HepG2 (cell line): ENCODE measurements around the gene ABTB2. TPM values are rescaled to one million over a fixed set of nuclear protein-coding genes. Genes with fewer than 3 reads are reported as not detected.

Experiments
- NR2F2 ChIP-seq: IDR thresholded peaks from 2 replicates; pipeline ENCODE4 v1.6.1; 2012; ENCODE audit warnings: low read depth, inconsistent platforms, borderline replicate concordance
- RXRB ChIP-seq: IDR thresholded peaks from 2 replicates; pipeline ENCODE4 v1.6.1; 2016; ENCODE audit warnings: borderline replicate concordance, missing genetic modification reagents, missing compliant biosample characterization
- SATB2 ChIP-seq: sonication (generic); formaldehyde crosslinking; IDR thresholded peaks from 2 replicates; pipeline ENCODE4 v1.5.0; 2020; ENCODE audit warnings: missing genetic modification reagents
- ZNF33B ChIP-seq: sonication (generic); formaldehyde crosslinking; IDR thresholded peaks from 2 replicates; pipeline ENCODE4 v1.5.1; 2020; ENCODE audit warnings: mild to moderate bottlenecking, missing genetic modification reagents
- ZNF557 ChIP-seq: sonication (generic); formaldehyde crosslinking; IDR thresholded peaks from 2 replicates; pipeline ENCODE4 v1.4.0; 2020; ENCODE audit warnings: missing genetic modification reagents
- ZNF670 ChIP-seq: sonication (generic); formaldehyde crosslinking; IDR thresholded peaks from 2 replicates; pipeline ENCODE4 v1.8.0; 2022; ENCODE audit warnings: mild to moderate bottlenecking, missing genetic modification reagents, borderline replicate concordance
- ZNF737 ChIP-seq: sonication (generic); formaldehyde crosslinking; IDR thresholded peaks from 2 replicates; pipeline ENCODE4 v1.5.0; 2020; ENCODE audit warnings: missing genetic modification reagents, mild to moderate bottlenecking, borderline replicate concordance
- polyA plus RNA-seq, 8 experiments: library from polyadenylated mRNA; depleted of rRNA in 3 of 8; stranded (reverse) in 7 of 8; unstranded in 1 of 8; fragments of >200 nt; fragmentation: Illumina TruSeq in 4 of 8; extraction: Trizol in 4 of 8; gene quantifications; 2 replicates each; pipeline versions ENCODE4 v1.2.1 to v1.2.3, GENCODE V29; 2011 to 2016; ENCODE audit warnings: low read depth in 4 of 8, missing spikeins in 1 of 8, mixed read lengths in 1 of 8; ENCODE audit not compliant: insufficient read depth in 1 of 8
- total RNA-seq, 5 experiments: library from RNA; depleted of rRNA; stranded (reverse); fragments of >200 nt; fragmentation: Illumina TruSeq; extraction: Trizol; gene quantifications; 2 replicates each; pipeline ENCODE4 v1.2.3, GENCODE V29; 2016; ENCODE audit warnings: low read depth in 1 of 5
- TF ChIP-seq, protein P1 (sequence below): sonication (generic); formaldehyde crosslinking; IDR thresholded peaks from 2 replicates; pipeline ENCODE4 v1.4.0; 2020; ENCODE audit warnings: missing genetic modification reagents
- TF ChIP-seq, protein P2 (sequence below): sonication (generic); formaldehyde crosslinking; IDR thresholded peaks from 2 replicates; pipeline ENCODE4 v1.8.0; 2022; ENCODE audit warnings: mild to moderate bottlenecking, missing genetic modification reagents, moderate library complexity
- TF ChIP-seq, protein P3 (sequence below): sonication (generic); formaldehyde crosslinking; IDR thresholded peaks from 2 replicates; pipeline ENCODE4 v1.4.0; 2020; ENCODE audit warnings: missing genetic modification reagents
- TF ChIP-seq, protein P4 (sequence below): sonication (generic); formaldehyde crosslinking; IDR thresholded peaks from 2 replicates; pipeline ENCODE4 v1.4.0; 2020; ENCODE audit warnings: missing genetic modification reagents; ENCODE audit errors: not compliant biosample characterization
- TF ChIP-seq, protein P5 (sequence below): sonication (generic); formaldehyde crosslinking; IDR thresholded peaks from 2 replicates; pipeline ENCODE4 v1.4.0; 2020; ENCODE audit warnings: missing genetic modification reagents, borderline replicate concordance
- TF ChIP-seq, protein P6 (sequence below): sonication (generic); formaldehyde crosslinking; IDR thresholded peaks from 2 replicates; pipeline ENCODE4 v1.4.0; 2020; ENCODE audit warnings: missing genetic modification reagents

The ABTB2 gene
- total and polyA plus RNA-seq, 2 of the 13 experiments (the other 11 are each of a cell fraction or from before 2014, with no cell fraction given) = 5.1 to 15.4 TPM

DNA sequence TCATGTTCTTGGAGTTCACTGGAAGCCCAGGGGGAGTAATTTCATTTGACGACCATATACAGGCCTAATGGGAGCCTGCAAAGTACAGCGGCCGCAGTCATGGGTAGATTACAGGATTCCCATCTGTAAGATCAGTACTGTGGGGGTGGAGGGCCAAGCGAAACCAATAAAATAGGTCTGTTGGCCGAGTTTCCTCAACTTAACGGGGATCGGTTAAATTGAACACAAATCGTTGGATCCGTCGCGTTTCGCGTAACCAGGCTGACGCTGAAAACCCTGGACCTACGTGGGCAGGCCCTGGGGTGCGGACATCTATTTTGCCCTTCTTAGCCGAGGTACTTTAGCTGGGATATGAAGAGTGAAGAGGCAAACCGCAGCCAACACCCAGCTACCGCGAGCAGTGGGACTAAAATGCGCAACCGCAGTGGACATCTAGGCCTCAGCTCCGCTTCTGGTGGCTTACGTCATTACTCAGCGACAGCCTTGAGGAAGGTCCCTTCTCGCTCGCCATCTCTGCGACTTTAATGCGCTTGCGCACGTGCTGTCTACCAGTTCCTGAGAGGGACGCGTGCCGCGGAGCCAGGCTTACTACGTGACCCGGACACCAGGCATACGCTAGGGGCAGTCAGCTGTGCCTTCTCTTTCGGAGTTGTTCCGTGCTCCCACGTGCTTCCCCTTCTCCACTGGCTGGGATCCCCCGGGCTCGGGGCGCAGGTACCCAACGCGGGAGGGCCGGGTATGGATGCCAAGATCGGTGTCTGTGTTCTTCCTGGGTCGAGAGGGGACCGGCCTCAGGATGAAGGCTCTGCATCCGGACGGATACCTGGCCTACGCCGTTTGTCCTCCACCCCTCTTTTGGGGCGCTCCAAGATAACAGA is 252.5 kb downstream of the ABTB2 start, which contains the start of gene NAT10 (continued):
- TF ChIP-seq, protein P1, sequence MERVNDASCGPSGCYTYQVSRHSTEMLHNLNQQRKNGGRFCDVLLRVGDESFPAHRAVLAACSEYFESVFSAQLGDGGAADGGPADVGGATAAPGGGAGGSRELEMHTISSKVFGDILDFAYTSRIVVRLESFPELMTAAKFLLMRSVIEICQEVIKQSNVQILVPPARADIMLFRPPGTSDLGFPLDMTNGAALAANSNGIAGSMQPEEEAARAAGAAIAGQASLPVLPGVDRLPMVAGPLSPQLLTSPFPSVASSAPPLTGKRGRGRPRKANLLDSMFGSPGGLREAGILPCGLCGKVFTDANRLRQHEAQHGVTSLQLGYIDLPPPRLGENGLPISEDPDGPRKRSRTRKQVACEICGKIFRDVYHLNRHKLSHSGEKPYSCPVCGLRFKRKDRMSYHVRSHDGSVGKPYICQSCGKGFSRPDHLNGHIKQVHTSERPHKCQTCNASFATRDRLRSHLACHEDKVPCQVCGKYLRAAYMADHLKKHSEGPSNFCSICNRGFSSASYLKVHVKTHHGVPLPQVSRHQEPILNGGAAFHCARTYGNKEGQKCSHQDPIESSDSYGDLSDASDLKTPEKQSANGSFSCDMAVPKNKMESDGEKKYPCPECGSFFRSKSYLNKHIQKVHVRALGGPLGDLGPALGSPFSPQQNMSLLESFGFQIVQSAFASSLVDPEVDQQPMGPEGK (CRISPR knock-in tag) = no peak
- TF ChIP-seq ZNF737 (CRISPR knock-in tag) = peak; percentile 80; the same call in 1 of the 2 replicates
- TF ChIP-seq, protein P2, sequence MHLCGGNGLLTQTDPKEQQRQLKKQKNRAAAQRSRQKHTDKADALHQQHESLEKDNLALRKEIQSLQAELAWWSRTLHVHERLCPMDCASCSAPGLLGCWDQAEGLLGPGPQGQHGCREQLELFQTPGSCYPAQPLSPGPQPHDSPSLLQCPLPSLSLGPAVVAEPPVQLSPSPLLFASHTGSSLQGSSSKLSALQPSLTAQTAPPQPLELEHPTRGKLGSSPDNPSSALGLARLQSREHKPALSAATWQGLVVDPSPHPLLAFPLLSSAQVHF (CRISPR knock-in tag) = no peak
- TF ChIP-seq, protein P3, sequence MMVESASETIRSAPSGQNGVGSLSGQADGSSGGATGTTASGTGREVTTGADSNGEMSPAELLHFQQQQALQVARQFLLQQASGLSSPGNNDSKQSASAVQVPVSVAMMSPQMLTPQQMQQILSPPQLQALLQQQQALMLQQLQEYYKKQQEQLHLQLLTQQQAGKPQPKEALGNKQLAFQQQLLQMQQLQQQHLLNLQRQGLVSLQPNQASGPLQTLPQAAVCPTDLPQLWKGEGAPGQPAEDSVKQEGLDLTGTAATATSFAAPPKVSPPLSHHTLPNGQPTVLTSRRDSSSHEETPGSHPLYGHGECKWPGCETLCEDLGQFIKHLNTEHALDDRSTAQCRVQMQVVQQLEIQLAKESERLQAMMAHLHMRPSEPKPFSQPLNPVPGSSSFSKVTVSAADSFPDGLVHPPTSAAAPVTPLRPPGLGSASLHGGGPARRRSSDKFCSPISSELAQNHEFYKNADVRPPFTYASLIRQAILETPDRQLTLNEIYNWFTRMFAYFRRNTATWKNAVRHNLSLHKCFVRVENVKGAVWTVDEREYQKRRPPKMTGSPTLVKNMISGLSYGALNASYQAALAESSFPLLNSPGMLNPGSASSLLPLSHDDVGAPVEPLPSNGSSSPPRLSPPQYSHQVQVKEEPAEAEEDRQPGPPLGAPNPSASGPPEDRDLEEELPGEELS (CRISPR knock-in tag) = peak; percentile 40; the same call in 1 of the 2 replicates
- peak; percentile 13; the same call in 1 of the 2 replicates for TF ChIP-seq ZNF557 (CRISPR knock-in tag)
- TF ChIP-seq, protein P4, sequence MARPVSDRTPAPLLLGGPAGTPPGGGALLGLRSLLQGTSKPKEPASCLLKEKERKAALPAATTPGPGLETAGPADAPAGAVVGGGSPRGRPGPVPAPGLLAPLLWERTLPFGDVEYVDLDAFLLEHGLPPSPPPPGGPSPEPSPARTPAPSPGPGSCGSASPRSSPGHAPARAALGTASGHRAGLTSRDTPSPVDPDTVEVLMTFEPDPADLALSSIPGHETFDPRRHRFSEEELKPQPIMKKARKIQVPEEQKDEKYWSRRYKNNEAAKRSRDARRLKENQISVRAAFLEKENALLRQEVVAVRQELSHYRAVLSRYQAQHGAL = no peak
- TF ChIP-seq, protein P5, sequence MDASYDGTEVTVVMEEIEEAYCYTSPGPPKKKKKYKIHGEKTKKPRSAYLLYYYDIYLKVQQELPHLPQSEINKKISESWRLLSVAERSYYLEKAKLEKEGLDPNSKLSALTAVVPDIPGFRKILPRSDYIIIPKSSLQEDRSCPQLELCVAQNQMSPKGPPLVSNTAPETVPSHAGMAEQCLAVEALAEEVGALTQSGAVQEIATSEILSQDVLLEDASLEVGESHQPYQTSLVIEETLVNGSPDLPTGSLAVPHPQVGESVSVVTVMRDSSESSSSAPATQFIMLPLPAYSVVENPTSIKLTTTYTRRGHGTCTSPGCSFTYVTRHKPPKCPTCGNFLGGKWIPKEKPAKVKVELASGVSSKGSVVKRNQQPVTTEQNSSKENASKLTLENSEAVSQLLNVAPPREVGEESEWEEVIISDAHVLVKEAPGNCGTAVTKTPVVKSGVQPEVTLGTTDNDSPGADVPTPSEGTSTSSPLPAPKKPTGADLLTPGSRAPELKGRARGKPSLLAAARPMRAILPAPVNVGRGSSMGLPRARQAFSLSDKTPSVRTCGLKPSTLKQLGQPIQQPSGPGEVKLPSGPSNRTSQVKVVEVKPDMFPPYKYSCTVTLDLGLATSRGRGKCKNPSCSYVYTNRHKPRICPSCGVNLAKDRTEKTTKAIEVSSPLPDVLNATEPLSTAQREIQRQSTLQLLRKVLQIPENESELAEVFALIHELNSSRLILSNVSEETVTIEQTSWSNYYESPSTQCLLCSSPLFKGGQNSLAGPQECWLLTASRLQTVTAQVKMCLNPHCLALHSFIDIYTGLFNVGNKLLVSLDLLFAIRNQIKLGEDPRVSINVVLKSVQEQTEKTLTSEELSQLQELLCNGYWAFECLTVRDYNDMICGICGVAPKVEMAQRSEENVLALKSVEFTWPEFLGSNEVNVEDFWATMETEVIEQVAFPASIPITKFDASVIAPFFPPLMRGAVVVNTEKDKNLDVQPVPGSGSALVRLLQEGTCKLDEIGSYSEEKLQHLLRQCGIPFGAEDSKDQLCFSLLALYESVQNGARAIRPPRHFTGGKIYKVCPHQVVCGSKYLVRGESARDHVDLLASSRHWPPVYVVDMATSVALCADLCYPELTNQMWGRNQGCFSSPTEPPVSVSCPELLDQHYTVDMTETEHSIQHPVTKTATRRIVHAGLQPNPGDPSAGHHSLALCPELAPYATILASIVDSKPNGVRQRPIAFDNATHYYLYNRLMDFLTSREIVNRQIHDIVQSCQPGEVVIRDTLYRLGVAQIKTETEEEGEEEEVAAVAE (CRISPR knock-in tag) = no peak; the same call in 1 of the 2 replicates
- TF ChIP-seq ZNF33B = peak; percentile 55; the same call in 1 of the 2 replicates
- peak; percentile 16; the same call in 1 of the 2 replicates for TF ChIP-seq NR2F2
- no peak for TF ChIP-seq SATB2
- TF ChIP-seq, protein P6, sequence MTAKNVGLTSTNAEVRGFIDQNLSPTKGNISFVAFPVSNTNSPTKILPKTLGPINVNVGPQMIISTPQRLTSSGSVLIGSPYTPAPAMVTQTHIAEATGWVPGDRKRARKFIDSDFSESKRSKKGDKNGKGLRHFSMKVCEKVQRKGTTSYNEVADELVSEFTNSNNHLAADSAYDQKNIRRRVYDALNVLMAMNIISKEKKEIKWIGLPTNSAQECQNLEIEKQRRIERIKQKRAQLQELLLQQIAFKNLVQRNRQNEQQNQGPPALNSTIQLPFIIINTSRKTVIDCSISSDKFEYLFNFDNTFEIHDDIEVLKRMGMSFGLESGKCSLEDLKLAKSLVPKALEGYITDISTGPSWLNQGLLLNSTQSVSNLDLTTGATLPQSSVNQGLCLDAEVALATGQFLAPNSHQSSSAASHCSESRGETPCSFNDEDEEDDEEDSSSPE (CRISPR knock-in tag) = peak; percentile 60
- peak; percentile 81 for TF ChIP-seq RXRB
- peak; percentile 89 for TF ChIP-seq ZNF670 (CRISPR knock-in tag)
